NCI-H2081 treated with DMSO at 0.1 percent for 48 hours (cell line): ENCODE measurements around the gene ZNF311.

ENCODE experiments used
- DNase-seq: peaks from one replicate; lab custom pipeline; 2025; lab: John Stamatoyannopoulos, UW

Gene ZNF311

GRCh38 chr6:29005183-29005885 lies at the start of gene ZNF311:
ZNF311 (minus strand) TSS chr6:29005315; CDS start chr6:29003954, 1,361 bp downstream.
- DNase-seq = no peak

- DNase-seq = no peak
Observed at GRCh38 chr6:29051680-29052079, 46.6 kb upstream of the ZNF311 start.

DNA sequence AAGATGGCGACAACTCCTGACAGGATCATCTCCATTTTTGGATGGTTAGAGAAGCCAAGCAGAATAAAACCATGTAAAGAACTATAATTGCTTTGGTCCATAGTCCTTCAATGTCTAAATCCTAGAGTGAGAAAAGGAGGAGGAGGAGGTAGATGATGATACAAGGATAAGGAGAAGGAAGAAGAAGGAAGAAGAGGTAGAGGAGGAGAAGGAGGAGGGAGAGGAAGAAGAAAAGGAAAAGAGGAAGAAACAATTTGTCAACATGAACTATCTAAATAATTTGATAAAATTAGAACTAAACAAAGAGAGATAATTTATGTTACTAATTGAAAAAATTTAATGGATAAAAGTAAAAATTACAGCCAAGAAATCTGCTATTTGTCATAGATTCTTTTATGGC lies 40.0 kb upstream of the ZNF311 start, which contains the start of gene OR2W1:
OR2W1 (minus strand) TSS at position 101 of the 400 bp plus-strand sequence; CDS start at position 101, 0 bp downstream.
- no peak for DNase-seq

GRCh38 chr6:29035951-29036350 lies 30.8 kb upstream of the ZNF311 start:
- DNase-seq = no peak

DNA sequence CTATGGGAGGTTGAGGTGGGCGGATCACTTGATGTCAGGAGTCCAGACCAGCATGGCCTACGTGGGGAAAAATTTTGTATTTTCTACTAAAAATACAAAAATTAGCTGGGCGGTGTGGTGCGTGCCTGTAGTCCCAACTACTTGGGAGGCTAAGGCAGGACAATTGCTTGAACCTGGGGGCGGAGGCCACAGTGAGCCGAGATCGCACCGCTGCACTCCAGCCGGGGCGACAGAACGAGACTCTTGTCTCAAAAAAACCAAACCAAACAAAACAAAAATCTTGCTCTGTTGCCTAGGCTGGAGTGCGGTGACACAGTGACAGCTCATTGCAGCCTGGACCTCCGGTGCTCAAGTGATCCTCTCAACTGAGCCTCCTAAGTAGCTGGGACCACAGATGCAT lies 23.7 kb upstream of the ZNF311 start:
- DNase-seq = no peak

DNA sequence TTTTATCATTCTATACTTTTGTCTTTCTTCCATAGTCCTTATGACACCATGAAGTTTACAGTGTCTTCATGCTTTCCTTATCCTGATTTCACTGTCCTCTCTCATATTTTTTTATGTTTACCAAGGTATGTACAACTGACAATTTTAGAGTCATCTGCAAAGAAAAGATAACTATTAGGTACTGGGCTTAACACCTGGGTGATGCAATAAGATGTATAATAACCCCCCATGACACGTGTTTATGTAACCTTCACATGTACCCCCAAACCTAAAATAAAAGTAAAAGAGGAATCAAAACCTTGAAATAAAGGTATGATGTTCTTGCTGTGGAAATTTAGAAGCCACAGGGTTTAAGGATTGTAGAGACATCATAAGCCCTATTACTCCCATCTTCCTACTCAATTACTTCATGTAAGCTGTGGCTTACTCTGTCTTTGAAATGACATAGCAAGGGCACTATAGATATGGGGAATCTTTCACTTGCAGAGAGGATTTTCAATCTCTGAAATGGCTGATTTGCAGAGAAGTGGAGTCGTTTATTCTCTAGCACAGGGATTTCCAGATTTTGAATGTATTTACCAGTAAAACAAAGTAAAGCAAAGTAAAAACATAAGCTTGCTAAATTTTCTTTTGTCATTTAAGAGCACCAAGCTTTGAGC lies 20.9 kb upstream of the ZNF311 start:
- no peak for DNase-seq

- no peak for DNase-seq
Observed at GRCh38 chr6:29021434-29021833, 16.3 kb upstream of the ZNF311 start.

- no peak for DNase-seq
Observed at GRCh38 chr6:29019629-29020028, 14.5 kb upstream of the ZNF311 start.

- DNase-seq = no peak
Observed at GRCh38 chr6:29017428-29017802, 12.3 kb upstream of the ZNF311 start.

- peak; percentile 4 for DNase-seq
Observed at GRCh38 chr6:29016559-29017427, 11.7 kb upstream of the ZNF311 start.

- no peak for DNase-seq
Observed at GRCh38 chr6:29014729-29015608, 9.9 kb upstream of the ZNF311 start.

- DNase-seq = no peak
Observed at GRCh38 chr6:29011276-29011734, 6.2 kb upstream of the ZNF311 start.

DNA sequence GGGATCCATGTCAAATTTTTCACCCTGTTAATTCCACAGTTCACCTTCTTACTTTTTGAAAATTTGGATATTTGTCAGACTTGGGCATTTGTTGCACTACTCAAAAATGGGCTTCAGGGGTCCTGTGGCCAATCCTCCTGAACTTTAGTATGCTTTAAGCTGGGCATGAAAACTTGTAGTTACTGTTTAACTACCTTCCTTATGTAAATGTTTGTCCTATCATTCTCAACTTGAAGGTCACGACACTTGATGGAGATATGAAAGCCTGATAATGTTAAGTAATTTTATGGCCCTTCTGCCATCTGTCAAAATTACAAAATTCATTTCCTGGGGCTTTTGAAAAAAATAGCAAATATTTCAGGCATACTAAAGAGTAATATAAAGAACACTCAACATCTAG lies 4.2 kb upstream of the ZNF311 start:
- DNase-seq = no peak

GRCh38 chr6:29008089-29008488 lies 3.0 kb upstream of the ZNF311 start:
- no peak for DNase-seq

DNA sequence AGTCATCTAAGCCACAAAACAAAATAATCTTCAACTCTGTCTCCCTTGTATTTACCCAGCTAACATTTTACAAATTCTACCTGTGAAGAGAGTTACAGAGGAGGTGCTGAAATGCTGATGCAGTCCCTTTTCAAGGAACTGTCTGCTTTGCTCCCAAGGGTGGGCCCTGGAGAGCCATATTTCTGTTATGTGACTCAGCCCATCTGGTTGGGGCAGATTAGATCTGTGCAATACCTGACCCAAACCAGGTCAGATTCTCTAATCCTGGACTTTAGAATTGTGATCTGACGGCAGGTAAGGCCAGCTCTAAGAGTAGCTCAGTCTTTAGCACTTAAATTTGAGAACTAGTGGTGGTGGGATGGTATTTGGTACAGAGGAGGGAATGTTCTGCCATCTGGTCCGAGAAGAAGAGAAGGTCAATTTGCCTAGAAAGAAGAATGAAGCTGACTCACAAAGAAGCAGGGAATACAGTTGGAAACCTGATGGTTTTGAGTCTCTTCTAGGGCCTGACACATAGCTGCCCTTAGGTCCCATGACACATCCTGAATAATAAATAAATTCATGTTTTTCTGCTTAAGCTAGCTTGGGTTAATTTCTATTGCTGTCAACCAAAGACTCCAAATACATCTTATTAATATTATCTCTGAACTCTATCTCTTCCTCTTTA lies 8.1 kb downstream of the ZNF311 start:
- no peak for DNase-seq

DNA sequence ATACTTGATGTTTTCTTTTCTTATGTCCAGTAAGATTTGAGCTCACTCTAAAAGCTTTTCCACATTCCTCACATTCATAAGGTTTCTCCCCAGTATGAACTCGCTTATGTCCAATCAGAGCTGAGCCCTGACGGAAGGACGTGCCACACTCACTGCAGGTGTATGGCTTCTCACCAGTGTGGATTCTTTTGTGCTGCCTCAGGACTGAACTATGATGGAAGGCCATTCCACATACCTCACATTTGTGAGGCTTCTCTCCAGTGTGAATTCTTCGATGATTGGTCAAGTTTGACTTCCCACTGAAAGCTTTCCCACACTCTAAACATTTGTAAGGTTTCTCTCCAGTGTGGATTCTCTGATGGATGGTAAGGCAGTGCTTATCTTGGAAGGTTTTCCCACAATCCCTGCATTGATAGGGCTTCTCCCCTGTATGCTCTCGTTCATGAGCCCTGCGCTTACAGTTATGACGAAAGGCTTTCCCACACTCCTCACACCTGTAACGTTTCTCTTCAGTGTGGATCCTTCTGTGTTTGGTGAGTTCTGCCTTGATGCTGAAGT lies 9.9 kb downstream of the ZNF311 start:
- DNase-seq = no peak

DNA sequence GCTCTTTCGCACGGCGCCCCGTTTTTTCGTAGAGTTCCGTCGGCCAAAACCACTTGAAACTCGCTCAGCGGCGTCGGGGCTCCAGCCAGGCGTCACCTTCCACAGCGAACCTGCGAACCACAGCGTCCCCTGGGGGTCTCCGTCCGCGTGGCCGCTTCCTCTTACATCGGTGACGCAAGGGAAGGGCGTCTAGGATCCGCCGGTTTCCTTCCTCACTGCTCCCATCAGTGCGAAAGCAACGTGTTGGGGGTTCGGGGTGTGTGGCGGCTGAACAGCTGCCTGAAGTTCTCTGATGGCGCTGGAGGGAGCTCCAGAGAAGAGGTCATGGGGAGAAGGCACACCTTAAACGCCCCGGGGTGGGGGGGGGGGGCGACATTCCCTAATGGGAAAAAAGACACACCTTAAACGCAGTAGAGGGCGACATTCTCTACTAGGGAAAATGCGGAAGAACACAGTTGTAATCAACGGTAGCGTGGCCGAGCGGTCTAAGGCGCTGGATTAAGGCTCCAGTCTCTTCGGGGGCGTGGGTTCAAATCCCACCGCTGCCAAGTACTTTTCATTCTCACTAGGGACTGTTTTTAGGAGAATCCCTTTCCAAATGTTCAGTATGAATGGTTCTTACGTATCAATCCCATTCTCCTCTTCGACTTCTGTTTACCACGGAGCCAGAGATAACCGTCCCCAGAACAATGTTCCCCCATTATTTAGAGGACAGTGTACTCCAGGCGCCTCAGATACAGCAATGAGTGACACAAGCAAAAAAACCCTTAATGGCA lies 16.4 kb downstream of the ZNF311 start:
- no peak for DNase-seq

DNA sequence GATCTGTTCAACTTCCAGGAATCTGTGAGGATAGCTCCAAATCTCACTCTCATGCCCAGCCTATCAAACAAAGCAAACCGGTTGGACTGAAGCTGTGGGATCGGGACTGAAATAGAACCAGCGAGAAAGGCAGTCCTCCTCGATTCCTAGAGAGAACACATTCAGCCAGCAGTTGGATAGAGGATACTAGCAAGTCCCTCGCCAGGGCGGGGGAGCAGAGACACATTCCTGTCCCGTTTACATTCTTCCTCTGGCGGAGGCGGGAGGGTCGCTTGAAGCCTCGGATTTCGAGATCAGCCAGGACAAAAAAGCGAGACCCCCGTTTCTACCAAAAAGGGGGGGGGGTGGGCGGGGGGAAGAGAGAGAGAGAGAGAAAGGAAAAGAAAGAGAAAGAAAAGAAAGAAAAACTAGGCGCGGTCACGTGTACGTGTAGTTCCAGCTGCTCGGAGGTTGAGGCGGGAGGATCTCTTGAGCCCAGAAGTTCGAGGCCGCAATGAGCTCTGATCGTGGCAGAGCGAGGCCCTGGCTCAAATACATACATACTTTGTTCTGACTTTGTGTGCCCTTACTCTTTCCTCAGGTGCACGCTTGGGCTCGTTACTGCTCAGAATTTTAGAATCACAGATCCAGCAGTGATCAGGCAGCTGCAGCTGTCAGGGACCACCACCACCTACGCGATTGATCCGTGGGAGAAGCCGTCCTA lies 19.5 kb downstream of the ZNF311 start:
- DNase-seq = peak; percentile 81

- no peak for DNase-seq
Observed at GRCh38 chr6:28983838-28984237, 21.3 kb downstream of the ZNF311 start.
